ENCODE data around the gene PCNX3. TPM values are rescaled to one million over a fixed set of nuclear protein-coding genes. Genes with fewer than 3 reads are reported as not detected.

Gene PCNX3
- polyA plus RNA-seq, 1 donor: 29.8 TPM

- DNase-seq: no peak
Observed at GRCh38 chr11:65579291-65579690, 36.3 kb upstream of the PCNX3 start.

DNA sequence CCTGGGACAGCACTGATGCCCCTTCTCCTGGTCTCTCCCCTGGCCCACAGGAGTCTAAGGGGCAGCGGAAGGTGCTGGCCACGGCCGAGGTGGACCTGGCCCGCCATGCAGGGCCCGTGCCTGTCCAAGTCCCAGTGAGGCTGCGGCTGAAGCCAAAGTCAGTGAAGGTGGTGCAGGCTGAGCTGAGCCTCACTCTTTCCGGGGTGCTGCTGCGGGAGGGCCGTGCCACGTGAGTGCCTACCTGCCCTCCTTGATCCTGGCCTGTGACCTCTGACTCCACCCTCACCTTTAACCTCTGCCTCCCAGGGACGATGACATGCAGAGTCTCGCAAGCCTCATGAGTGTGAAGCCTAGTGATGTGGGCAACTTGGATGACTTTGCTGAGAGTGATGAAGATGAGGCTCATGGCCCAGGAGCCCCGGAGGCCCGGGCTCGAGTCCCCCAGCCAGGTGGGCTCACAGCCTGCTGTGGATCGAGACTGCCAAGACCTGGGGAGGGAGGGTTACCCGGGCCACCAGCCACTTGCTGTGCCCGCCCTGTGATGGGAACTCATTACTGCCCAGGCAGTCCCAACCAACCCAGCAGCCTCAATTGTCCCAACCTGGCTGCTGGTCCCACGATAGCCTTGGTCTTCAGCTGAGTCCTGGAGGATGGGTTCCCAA, 35.4 kb upstream of the PCNX3 start:
- no peak for DNase-seq

GRCh38 chr11:65580756-65581155, 34.8 kb upstream of the PCNX3 start:
- DNase-seq: no peak

DNA sequence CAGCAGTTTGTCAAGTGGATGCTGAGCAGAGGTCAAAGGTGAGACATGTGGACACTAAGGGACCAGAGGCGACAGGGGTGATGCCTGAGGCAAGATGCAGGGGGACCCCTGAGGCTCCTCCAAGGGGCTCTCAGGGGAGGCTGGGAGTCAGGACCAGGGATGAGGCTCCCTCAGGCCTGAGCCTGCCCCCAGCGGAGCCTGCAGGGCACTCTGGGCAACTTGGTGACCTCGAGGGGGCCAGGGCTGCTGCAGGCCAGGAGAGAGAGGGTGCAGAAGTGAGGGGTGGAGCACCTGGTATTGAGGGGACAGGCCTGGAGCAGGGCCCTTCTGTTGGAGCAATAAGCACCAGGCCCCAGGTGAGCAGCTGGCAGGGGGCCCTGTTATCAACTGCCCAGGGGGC, 33.6 kb upstream of the PCNX3 start:
- no peak for DNase-seq

DNA sequence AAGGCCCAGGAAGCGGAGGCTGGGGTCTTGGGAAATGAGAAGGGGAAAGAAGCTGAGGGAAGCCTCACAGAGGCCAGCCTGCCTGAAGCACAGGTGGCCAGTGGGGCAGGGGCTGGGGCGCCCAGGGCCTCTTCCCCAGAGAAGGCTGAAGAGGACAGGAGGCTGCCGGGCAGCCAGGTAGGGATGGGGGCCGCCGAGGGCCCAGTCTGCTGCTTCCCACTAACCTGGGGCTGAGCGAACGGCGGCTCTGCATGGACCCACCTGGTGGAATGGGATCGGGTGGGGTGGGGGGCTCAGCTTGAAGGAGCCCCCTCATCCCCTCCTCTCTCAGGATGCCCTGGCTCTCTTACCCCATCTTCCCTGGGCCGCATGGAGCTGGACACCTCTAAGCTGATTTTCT, 32.0 kb upstream of the PCNX3 start:
- no peak for DNase-seq

- no peak for DNase-seq
Observed at GRCh38 chr11:65584106-65584505, 31.5 kb upstream of the PCNX3 start.

DNA sequence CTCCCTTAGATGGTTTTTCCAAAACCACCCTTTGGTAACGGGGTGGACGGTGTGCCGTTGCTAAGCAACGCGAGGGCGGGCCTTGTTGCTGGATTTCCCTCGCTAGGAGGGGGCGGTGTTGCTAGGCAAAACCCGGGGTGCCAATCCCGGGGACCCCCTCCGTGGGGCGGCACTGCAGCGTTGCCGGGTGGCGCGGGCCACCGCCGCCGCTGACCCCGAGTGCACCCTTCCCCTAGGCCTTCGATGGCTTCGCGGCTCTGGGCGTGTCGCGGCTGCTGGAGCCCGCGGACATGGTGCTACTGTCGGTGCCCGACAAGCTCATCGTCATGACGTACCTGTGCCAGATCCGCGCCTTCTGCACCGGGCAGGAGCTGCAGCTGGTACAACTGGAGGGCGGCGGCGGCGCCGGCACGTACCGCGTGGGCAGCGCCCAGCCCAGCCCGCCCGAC, 30.8 kb upstream of the PCNX3 start:
- no peak for DNase-seq

DNA sequence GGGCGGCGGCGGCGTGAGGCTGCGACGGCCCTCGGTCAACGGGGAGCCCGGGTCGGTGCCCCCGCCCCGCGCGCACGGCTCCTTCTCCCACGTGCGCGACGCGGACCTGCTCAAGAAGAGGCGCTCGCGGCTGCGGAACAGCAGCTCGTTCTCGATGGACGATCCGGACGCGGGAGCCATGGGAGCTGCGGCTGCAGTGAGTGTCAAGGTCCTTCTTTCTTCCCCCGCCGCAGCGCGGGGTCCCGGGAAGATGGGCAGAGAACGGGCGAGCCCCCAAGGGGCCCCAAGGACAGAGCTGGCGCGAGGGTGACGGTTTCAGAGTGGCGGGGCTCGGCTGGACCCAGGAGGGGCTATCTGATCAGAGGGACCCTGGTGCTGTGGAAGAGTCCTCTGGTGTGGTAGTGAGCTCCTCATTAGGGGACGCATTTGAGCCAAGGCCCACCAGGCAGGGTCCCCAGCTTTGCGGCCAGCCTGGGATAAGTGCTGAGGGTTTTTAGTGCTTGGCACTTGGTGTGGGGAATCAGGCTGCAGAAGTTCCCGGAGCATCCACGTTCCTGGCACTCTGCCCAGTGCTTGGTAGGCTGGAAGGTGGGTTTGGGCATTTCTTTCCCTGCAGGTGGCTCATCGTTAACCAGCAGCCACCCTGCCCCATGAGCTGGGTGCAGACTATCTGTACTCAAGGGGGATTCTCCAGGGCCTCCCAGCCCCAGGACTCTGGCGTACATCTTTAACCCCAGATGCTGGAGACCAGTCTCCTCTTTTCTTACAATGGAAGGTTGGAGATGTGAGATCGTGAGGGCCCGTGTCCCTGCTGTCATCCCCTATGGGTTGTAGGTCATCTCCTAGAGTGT, 30.0 kb upstream of the PCNX3 start:
- DNase-seq: no peak

DNA sequence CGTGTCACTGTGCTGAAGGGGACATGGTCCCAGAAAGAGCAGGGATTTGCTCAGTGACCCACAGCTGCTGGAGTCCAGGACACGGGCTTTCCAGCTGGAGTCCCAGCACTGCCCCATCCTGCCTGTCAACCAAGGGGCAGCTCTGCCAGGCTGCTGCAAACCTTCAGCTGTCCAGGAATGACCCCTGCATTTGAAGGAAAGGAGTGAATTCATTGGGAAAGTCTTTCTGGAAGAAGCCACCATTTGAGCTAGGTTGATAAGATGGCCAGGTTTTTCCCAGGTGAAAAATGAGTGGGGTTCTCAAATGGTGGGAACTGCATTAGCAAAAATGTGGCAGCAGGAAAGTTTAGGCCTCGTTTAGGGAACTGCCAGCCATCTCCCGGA, 29.3 kb upstream of the PCNX3 start:
- no peak for DNase-seq

DNA sequence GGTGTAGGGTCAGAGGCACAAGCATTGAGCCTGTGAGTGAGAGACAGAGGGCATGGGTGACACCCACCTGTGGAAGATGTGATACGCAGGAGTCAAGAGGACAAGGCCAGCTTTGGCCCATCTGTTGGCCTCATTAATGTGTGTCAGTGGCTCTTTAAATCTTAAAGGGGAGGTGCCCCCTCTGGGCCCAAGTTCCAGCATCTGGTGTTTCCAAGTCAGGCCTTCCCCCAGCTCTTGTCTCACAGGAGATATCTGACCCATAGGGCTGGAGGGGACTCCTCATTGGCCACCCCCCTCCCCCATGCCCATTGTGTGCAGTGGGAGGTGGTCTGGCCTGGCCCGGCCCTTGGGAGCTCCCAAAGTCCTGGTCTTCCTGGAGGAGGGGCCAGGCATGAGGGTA, 28.9 kb upstream of the PCNX3 start:
- DNase-seq: no peak

DNA sequence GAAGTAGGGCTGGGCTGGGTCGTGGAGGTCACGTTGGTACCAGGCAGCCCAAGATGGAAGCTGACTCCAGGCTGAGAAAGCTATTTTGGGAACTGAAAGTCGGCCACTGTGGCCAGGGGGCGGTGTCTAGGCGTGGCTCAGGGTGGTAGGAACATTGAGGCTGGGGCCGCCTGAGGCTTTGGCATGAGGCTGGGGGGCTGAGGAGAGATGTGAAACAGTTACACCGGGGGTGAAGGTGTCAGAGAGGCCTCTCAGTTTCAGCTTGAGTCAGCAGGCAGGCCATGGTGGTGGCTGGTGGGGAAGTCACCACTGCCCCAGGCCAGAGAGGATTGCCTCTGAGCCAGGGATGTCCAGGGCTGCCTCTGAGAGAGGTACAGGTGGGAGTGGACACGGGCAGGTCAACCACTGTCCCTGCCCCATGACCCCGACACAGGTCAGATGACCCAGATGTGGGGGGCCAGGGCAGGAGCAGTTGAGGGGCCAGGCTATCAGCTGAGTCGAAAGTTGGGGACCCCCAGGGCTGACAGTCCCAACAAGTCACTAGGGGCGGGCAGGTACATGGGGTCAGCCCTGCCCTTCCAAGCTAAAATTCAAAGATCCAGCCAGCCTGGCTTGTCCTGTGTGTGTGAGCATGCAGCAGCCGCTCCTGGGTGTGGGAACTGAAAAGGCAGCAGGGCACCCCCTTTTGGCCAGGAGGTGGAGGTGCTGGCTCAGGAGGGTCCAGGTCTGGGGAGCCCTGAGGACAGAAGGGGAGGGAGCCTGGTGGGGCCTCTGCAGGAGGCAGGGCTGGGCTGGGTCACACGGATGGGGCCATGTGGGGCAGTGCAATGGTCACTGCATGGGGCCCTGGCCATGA, 27.1 kb upstream of the PCNX3 start:
- no peak for DNase-seq

- DNase-seq: no peak
Observed at GRCh38 chr11:65589444-65590239, 25.9 kb upstream of the PCNX3 start.

GRCh38 chr11:65590240-65590738, 25.3 kb upstream of the PCNX3 start:
- DNase-seq: no peak

DNA sequence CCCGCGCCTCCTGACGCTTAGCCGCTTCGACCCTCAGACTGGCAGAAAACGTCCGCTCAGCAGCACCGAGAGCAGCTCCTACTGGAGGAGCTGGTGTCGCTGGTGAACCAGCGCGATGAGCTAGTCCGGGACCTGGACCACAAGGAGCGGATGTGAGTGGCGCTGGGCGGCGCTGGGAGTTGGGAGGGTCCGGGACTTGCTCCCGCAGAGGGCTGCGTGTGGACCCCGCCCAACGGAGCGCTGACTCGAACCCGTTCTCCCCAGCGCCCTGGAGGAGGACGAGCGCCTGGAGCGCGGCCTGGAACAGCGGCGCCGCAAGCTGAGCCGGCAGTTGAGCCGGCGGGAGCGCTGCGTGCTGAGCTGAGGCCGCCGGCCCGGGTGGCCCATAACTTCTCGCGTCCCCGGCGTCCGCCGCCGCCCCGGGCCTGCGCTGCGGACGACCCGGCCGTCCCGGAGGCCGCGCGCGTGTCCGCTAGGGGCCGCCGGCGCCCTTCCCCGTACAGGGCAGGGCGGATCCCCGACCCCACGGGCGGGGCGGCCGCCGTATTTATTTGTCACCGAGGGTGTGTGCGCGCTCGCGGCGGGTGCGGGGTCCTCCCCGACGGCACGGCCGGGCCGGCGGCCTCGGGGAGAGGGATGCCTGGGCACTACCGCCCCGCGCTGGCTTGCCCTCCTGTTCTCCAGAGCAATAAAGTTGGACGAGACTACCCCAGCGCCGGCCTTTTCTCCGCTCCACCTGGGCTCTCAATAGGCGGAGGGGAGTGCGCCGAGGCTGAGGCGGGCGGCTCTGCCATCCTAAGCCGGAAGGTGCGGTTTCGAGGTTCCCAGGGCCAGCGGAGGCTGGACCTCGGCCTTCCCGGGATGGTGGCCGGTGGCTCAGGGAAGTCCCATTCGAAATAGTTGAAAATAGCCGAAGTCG, 23.4 kb upstream of the PCNX3 start:
- no peak for DNase-seq

DNA sequence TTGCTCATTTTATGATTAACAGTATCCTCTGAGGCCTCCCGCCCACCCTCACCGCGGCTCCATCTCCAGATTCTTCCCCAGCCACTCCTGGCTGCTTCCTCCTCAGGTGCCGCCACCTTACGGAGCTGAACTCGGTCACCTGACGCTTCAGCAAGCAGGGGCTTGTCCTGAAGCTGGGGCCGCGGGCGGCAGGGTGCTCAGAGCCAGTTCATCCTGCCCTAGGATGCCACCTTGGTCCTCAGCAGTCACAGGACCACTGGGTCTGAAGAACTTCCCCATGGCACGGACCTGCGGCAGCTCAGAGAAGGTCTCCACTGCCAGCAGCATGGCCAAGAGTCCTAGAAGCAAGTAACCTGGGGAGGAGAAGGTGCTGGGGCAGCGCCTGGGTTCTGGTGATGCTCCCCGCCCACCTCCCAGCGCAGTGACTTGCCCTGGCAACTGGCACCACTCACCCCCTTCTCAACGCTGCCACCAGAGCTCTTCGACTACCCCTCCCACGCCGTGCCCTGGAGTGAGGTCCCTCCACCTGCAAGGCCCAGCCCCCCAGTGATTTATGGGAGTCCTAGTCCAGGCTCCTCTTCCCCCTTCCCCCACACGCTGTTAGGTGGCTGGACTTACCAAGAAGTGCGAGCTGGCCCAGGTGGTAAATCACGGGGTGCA, 22.6 kb upstream of the PCNX3 start:
- DNase-seq: no peak

DNA sequence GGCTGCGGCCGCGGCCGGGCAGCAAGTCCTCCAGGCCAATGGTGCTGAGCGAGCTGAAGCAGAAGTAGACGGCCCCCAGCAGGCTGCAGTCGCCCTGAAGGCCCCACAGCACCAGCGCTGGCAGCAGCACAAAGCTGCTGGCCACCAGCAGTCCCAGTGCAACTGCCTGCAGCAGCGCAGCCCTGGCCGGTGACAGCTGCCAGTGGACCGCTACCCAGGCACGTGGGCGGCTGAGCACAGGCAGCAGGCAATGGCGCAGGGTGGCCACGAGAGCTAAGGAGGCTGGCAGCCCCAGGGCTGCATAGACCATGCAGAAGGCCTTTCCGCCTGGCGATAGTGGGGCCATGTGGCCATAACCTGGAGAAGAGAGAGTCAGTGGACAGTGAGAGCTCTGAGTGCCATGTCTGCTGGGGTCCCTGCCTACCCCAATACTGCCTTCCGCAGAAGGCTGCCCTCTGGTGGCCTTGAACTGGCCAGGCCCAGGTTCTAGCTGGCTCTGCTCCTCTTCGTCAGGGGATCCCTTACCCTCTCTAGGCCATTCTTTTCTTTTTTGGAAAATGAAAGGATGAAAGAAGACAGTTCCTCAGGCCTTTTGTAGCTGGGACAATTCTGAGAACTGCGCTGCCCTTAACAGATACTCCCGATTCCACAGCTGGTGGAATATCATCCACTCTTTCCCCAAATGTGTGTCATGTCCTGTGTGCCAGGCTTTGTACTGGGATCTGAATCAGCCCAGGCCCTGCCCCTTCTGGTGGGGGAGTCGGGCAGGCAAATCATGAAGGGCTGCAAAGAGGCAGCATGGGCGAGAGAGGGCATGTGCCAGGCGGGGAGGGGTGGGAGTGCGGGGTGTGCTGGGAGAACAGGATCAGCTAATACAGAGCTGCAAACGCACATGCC, 21.8 kb upstream of the PCNX3 start:
- DNase-seq: no peak

- DNase-seq: no peak
Observed at GRCh38 chr11:65595131-65595530, 20.4 kb upstream of the PCNX3 start.

- DNase-seq: no peak
Observed at GRCh38 chr11:65595543-65596281, 19.9 kb upstream of the PCNX3 start, which contains the start of gene KCNK7. Gene KCNK7 (minus strand): TSS chr11:65595800. CDS start chr11:65595772, 28 bp downstream.

Data from left kidney (tissue), 2 donors.